Right lobe of liver (tissue), 6 donors: Measurements from ENCODE around the gene HDAC4. TPM values are rescaled to one million over a fixed set of nuclear protein-coding genes. Genes with fewer than 3 reads are reported as not detected.

Source experiments
- ATAC-seq, 4 donors: fragments of 200-7000 bp; cut with Tn5 transposase; one replicate each; pipeline ENCODE4 v1.9.1; 2020; ENCODE audit warnings: mild to moderate bottlenecking in 4 of 4, moderate library complexity in 4 of 4
- DNase-seq, 3 donors: peaks; one replicate each; pipeline ENCODE4 v3.0.0-alpha.2; 2020
- H3K27ac ChIP-seq, 3 donors: fragments of 200-600 bp; one replicate each; pipeline ENCODE4 v1.8.0; 2022
- H3K27me3 ChIP-seq, 2 donors: fragments of 200-600 bp; one replicate each; pipeline ENCODE4 v1.8.0; 2022
- H3K36me3 ChIP-seq, 4 donors: fragments of 200-600 bp; sonication (generic) in 1 of 4; one replicate each; pipeline versions ENCODE4 v1.5.1 to v1.8.0; 2017 to 2022; ENCODE audit warnings: control low read depth in 1 of 4
- H3K4me1 ChIP-seq, 4 donors: fragments of 200-600 bp; sonication (generic) in 1 of 4; one replicate each; pipeline versions ENCODE4 v1.5.1 to v1.8.0; 2017 to 2022; ENCODE audit warnings: control low read depth in 1 of 4
- H3K4me3 ChIP-seq, 3 donors: fragments of 200-600 bp; one replicate each; pipeline ENCODE4 v1.8.0; 2022
- H3K9me3 ChIP-seq, 4 donors: fragments of 200-600 bp; sonication (generic) in 1 of 4; one replicate each; pipeline versions ENCODE4 v1.5.1 to v1.8.0; 2017 to 2022; ENCODE audit warnings: control low read depth in 1 of 4
- CTCF ChIP-seq, 4 donors: fragments of 200-600 bp in 3 of 4; fragments of 450-650 bp in 1 of 4; IDR thresholded peaks; one replicate each; pipeline versions ENCODE4 v1.5.1 to v1.8.0; 2016 to 2022; ENCODE audit warnings: antibody characterized with exemption in 4 of 4, mild to moderate bottlenecking in 2 of 4
- POLR2A ChIP-seq: fragments of 450-650 bp; IDR thresholded peaks from one replicate; pipeline ENCODE4 v1.6.1; 2017; ENCODE audit warnings: antibody characterized with exemption, mild to moderate bottlenecking
- WGBS: methylation state at CpG from one replicate; pipeline ENCODE4 v1.1.6; 2018; ENCODE audit warnings: low coverage, low lambda C conversion rate; ENCODE audit not compliant: insufficient coverage; ENCODE audit errors: missing lambda C conversion rate; 5-methylcytosine and 5-hydroxymethylcytosine counted together
- intact Hi-C, 2 donors: fragments of 100-400 bp; cut with DNase I; formaldehyde crosslinking; loops; one replicate each; pipeline versions ENCODE4 v1.11.2 to v1.14.1; 2022
- total RNA-seq, 6 experiments: library from RNA; depleted of rRNA in 2 of 6; stranded (reverse); fragments of >200 nt in 2 of 6; fragmentation: NEBNext Ultra II Directional in 3 of 6; extraction: Animal tissue kit (Norgen Biotek cat#: 25700) in 3 of 6; gene quantifications; one replicate each; pipeline versions ENCODE4 v1.1.0 to v1.2.4, GENCODE V29; 2016 to 2023
- donor health status: DM: no; HTN: yes; CAD: no.
- donor health status: DM: no; HTN: no; CAD: no.
- donor health status: DM: no; HTN: no; CAD: no.
- donor health status: DM: no; HTN: yes; CAD: no.
- donor health status: DM: no; HTN: yes; CAD: no.

The HDAC4 gene
- total RNA-seq, 6 experiments from 2014 or later, result 8.9 to 22.4 (median 14.7) TPM

GRCh38 chr2:239125726-239126675 lies 274.8 kb downstream of the HDAC4 start:
- no peak for DNase-seq
- no peak overlapping the region for H3K4me3 ChIP-seq
- no peak for TF ChIP-seq CTCF (IDR thresholded peaks at IDR 0.05)
- no peak for TF ChIP-seq POLR2A
- no peak for ATAC-seq
- intact Hi-C loops, result no loop called here
- H3K27ac ChIP-seq, result no peak overlapping the region
- no peaks in the 10 kb centered on the region for H3K27me3 ChIP-seq
- no peaks in the 10 kb centered on the region for H3K9me3 ChIP-seq
- peaks cover 0 to 17% (median 7%) of the 10 kb centered on the region in 4 donors for H3K36me3 ChIP-seq
- WGBS, result 80% methylated on average over 2 of the region's 27 CpGs
- H3K4me1 ChIP-seq, result no peaks in the 10 kb centered on the region

- H3K4me1 ChIP-seq, result no peaks in the 10 kb centered on the region
- H3K27ac ChIP-seq, result no peak overlapping the region
- DNase-seq (no peak), ATAC-seq (no peak)
- no peaks in the 10 kb centered on the region for H3K9me3 ChIP-seq
- H3K4me3 ChIP-seq, result no peak overlapping the region
- no peaks in the 10 kb centered on the region for H3K27me3 ChIP-seq
- intact Hi-C loops, result no loop called here
- 80% methylated on average over 22 of the region's 48 CpGs for WGBS
- TF ChIP-seq POLR2A, result no peak
- TF ChIP-seq CTCF (IDR thresholded peaks at IDR 0.05), result no peak
- peaks cover 0 to 17% (median 7%) of the 10 kb centered on the region in 4 donors for H3K36me3 ChIP-seq
Measured at GRCh38 chr2:239124152-239124899, 276.5 kb downstream of the HDAC4 start.

GRCh38 chr2:239122421-239123110 lies 278.3 kb downstream of the HDAC4 start:
- intact Hi-C loops, result no loop called here
- Histone ChIP-seq H3K9me3 (no peaks in the 10 kb centered on the region), H3K4me3 (no peak overlapping the region), H3K27me3 (no peaks in the 10 kb centered on the region), H3K36me3 (peaks cover 0 to 17% (median 7%) of the 10 kb centered on the region in 4 donors), H3K4me1 (no peaks in the 10 kb centered on the region), H3K27ac (no peak overlapping the region)
- ATAC-seq (no peak), DNase-seq (no peak)
- 77% methylated on average over 5 of the region's 20 CpGs for WGBS
- no peak for TF ChIP-seq POLR2A
- no peak for TF ChIP-seq CTCF (IDR thresholded peaks at IDR 0.05)

- Histone ChIP-seq H3K4me3 (no peak overlapping the region), H3K27me3 (no peaks in the 10 kb centered on the region), H3K36me3 (peaks cover 0 to 17% (median 7%) of the 10 kb centered on the region in 4 donors), H3K27ac (no peak overlapping the region), H3K4me1 (no peaks in the 10 kb centered on the region), H3K9me3 (no peaks in the 10 kb centered on the region)
- DNase-seq, result no peak
- no peak for TF ChIP-seq POLR2A
- TF ChIP-seq CTCF (IDR thresholded peaks at IDR 0.05), result no peak
- 60% methylated on average over 2 of the region's 16 CpGs for WGBS
- no peak for ATAC-seq
- intact Hi-C loops, result no loop called here
Measured at GRCh38 chr2:239121600-239122012, 279.2 kb downstream of the HDAC4 start.
